Osteoblast (primary cell): ENCODE data around the gene PTPRK. TPM values are rescaled to one million over a fixed set of nuclear protein-coding genes. Genes with fewer than 3 reads are reported as not detected.

Experiments used
- DNase-seq: peaks from one replicate; pipeline ENCODE4 v3.0.0; 2011; ENCODE audit warnings: low spot score, mixed read lengths; ENCODE audit not compliant: insufficient read length; ENCODE audit errors: missing footprints
- H2AFZ ChIP-seq: 2 replicates; pipeline ENCODE4 v1.6.0; 2011; ENCODE audit warnings: mild to moderate bottlenecking, low read length
- H3K27ac ChIP-seq: 2 replicates; pipeline ENCODE4 v1.5.1; 2011; ENCODE audit warnings: mild to moderate bottlenecking, low read depth, low read length, moderate library complexity
- H3K27me3 ChIP-seq: 2 replicates; pipeline ENCODE4 v1.6.0; 2012; ENCODE audit warnings: mild to moderate bottlenecking, control low read depth, inconsistent platforms, low read length, moderate library complexity; ENCODE audit not compliant: insufficient read depth
- H3K36me3 ChIP-seq: 2 replicates; pipeline ENCODE4 v1.5.1; 2011; ENCODE audit warnings: mild to moderate bottlenecking, low read length, control low read depth, moderate library complexity; ENCODE audit not compliant: insufficient read depth
- H3K4me1 ChIP-seq: 2 replicates; pipeline ENCODE4 v1.5.1; 2011; ENCODE audit warnings: mild to moderate bottlenecking, low read length, control low read depth, moderate library complexity; ENCODE audit not compliant: insufficient read depth
- H3K4me2 ChIP-seq: 2 replicates; pipeline ENCODE4 v1.6.0; 2011; ENCODE audit warnings: mild to moderate bottlenecking, low read length; ENCODE audit not compliant: insufficient read depth
- H3K4me3 ChIP-seq: fragments of 200-600 bp; sonication (generic); 3 replicates; pipeline ENCODE4 v1.5.1; 2012; ENCODE audit warnings: mild to moderate bottlenecking, low read length, inconsistent platforms; ENCODE audit not compliant: insufficient read depth
- H3K79me2 ChIP-seq: 2 replicates; pipeline ENCODE4 v1.6.0; 2012; ENCODE audit warnings: mild to moderate bottlenecking, low read length, control low read depth, inconsistent platforms; ENCODE audit not compliant: insufficient read depth
- H3K9me3 ChIP-seq: 2 replicates; pipeline ENCODE4 v1.5.1; 2011; ENCODE audit warnings: low read depth, low read length, control low read depth
- H4K20me1 ChIP-seq: 2 replicates; pipeline ENCODE4 v1.6.0; 2012; ENCODE audit warnings: mild to moderate bottlenecking, low read length, control low read depth; ENCODE audit not compliant: insufficient read depth
- total RNA-seq: library from RNA; depleted of rRNA; stranded (reverse); fragments of >200 nt; gene quantifications from 2 replicates; pipeline ENCODE4 v1.2.3, GENCODE V29; 2012
- TF ChIP-seq, protein P1 (sequence below): IDR thresholded peaks from 2 replicates; pipeline ENCODE4 v1.5.1; 2011; ENCODE audit warnings: mild to moderate bottlenecking, low read depth, low read length, moderate library complexity; ENCODE audit errors: extremely low read depth

The PTPRK gene
- total RNA-seq, 1 donor: 165 TPM

DNA sequence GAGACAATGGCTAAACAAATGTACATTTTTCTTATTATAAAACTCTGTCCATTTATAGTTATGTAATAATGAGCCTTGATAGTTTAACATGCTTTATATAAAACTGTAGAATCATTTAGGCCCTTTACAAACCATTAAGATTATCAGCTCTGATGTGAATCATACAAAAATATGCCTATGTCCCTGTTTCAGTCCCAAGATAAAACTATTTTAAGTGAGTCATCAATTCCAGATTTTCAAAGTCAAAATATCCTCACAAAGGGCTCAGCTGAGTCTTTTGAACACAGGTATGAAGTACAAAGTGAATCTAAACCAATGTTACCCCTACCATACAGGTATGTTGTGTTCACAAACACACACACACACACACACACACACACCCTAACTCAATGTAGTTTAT lies 88.0 kb downstream of the PTPRK start:
- Histone ChIP-seq H3K4me2 (no peak overlapping the region), H3K27me3 (no peaks in the 10 kb centered on the region), H3K27ac (no peak overlapping the region), H3K79me2 (peaks cover 59% of the 10 kb centered on the region), H4K20me1 (no peaks in the 10 kb centered on the region), H2AFZ (no peak overlapping the region), H3K4me3 (no peak overlapping the region), H3K4me1 (peaks cover 2% of the 10 kb centered on the region), H3K9me3 (no peaks in the 10 kb centered on the region), H3K36me3 (no peaks in the 10 kb centered on the region)
- TF ChIP-seq, protein P1, sequence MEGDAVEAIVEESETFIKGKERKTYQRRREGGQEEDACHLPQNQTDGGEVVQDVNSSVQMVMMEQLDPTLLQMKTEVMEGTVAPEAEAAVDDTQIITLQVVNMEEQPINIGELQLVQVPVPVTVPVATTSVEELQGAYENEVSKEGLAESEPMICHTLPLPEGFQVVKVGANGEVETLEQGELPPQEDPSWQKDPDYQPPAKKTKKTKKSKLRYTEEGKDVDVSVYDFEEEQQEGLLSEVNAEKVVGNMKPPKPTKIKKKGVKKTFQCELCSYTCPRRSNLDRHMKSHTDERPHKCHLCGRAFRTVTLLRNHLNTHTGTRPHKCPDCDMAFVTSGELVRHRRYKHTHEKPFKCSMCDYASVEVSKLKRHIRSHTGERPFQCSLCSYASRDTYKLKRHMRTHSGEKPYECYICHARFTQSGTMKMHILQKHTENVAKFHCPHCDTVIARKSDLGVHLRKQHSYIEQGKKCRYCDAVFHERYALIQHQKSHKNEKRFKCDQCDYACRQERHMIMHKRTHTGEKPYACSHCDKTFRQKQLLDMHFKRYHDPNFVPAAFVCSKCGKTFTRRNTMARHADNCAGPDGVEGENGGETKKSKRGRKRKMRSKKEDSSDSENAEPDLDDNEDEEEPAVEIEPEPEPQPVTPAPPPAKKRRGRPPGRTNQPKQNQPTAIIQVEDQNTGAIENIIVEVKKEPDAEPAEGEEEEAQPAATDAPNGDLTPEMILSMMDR: no peak
- DNase-seq: peak; percentile 58

DNA sequence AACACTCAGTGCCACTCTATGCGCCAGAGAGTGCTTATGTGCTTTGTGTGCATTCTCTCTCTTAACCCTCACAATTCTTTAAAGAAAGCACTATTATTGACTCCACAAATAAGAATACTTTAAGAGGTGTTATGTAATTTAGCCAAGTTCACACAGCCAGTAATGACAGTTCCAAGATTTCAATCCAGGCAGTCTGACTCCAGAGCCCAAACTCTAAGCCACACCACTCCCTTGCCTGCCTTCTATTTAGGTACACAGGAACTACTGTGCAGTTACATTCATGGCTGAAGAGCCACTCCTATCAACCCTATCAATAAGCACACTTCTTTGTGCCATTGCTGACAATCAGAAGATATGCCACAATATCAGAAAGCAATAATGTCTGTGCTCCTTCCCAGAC lies 93.3 kb downstream of the PTPRK start:
- Histone ChIP-seq H3K9me3 (no peaks in the 10 kb centered on the region), H3K36me3 (no peaks in the 10 kb centered on the region), H3K4me2 (no peak overlapping the region), H3K4me1 (peaks cover 4% of the 10 kb centered on the region), H2AFZ (no peak overlapping the region), H3K79me2 (peaks cover 66% of the 10 kb centered on the region), H4K20me1 (peaks cover 3% of the 10 kb centered on the region), H3K27me3 (no peaks in the 10 kb centered on the region), H3K27ac (no peak overlapping the region), H3K4me3 (no peak overlapping the region)
- TF ChIP-seq, protein P1: no peak
- no peak for DNase-seq

DNA sequence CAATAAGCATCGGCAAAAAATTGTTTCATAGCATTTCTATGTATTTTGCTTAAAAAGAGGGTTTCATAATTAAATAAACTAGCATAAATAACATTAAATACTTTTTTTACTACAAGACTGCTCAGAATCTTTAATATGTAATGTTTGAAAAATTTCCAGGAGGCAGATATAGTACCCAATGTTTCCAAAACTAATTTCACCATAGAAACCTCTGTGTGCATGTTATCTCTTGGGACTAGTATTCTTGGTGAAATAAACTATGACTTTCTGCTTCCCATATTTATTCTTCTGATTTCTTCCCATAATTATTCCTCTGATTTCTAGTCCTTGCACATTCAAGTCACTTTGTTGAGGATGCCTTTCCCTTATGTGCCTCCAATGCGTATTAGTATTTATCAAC lies 94.5 kb downstream of the PTPRK start:
- peak overlapping the region; percentile 43 for H3K27ac ChIP-seq
- H2AFZ ChIP-seq: no peak overlapping the region
- no peak for DNase-seq
- H3K4me2 ChIP-seq: no peak overlapping the region
- TF ChIP-seq, protein P1: no peak
- H3K9me3 ChIP-seq: no peaks in the 10 kb centered on the region
- no peak overlapping the region for H3K4me3 ChIP-seq
- H3K4me1 ChIP-seq: peaks cover 4% of the 10 kb centered on the region
- H3K36me3 ChIP-seq: no peaks in the 10 kb centered on the region
- H3K27me3 ChIP-seq: no peaks in the 10 kb centered on the region
- H4K20me1 ChIP-seq: peaks cover 3% of the 10 kb centered on the region
- peaks cover 66% of the 10 kb centered on the region for H3K79me2 ChIP-seq

DNA sequence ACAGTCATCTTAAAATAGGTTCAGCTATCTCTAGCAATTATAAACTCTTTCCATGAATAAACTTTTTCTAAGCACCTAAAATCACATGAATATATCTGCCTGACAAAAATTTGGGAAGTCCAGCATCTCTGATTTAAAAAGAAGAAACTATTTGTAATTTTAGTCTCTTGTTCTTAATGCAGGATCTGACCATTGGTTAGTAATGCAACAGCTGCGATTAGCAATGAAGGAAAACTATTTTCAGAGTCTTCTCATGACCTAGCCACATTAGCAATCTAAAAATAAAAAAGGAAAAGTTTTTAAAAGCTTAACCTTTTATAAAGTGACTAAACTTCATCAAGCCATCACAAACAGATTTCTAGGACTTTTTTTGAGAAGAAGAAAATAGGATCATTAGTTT lies 97.5 kb downstream of the PTPRK start:
- no peak overlapping the region for H3K4me2 ChIP-seq
- peaks cover 4% of the 10 kb centered on the region for H3K4me1 ChIP-seq
- H3K9me3 ChIP-seq: no peaks in the 10 kb centered on the region
- H3K27me3 ChIP-seq: no peaks in the 10 kb centered on the region
- no peak for DNase-seq
- no peak overlapping the region for H3K27ac ChIP-seq
- no peak overlapping the region for H3K4me3 ChIP-seq
- peaks cover 68% of the 10 kb centered on the region for H3K79me2 ChIP-seq
- TF ChIP-seq, protein P1: no peak
- peaks cover 3% of the 10 kb centered on the region for H4K20me1 ChIP-seq
- H3K36me3 ChIP-seq: no peaks in the 10 kb centered on the region
- H2AFZ ChIP-seq: no peak overlapping the region
